Activated naive CD4-positive, alpha-beta T cell treated with anti-CD3 and anti-CD28 coated beads for 36 hours (primary cell): ENCODE data around the gene CD44. TPM values are rescaled to one million over a fixed set of nuclear protein-coding genes. Genes with fewer than 3 reads are reported as not detected.

Experiments used
- CTCF ChIA-PET: fragments of 350-600 bp; sonication (Branson Sonifier 250); formaldehyde crosslinking; loops from one replicate; lab custom pipeline; 2021; ENCODE audit warnings: antibody characterized with exemption; lab: Charles Lee
- DNase-seq: peaks from one replicate; pipeline ENCODE4 v3.0.0-alpha.2; 2020
- H3K27ac Mint-ChIP-seq: one replicate; pipeline ENCODE4 v1.8.0; 2021; ENCODE audit warnings: mild to moderate bottlenecking, mixed read lengths
- H3K27me3 Mint-ChIP-seq: one replicate; pipeline ENCODE4 v1.8.0; 2021; ENCODE audit warnings: low read depth, mixed read lengths
- H3K36me3 Mint-ChIP-seq: one replicate; pipeline ENCODE4 v1.8.0; 2021; ENCODE audit warnings: low read depth, mixed read lengths
- H3K4me1 Mint-ChIP-seq: one replicate; pipeline ENCODE4 v1.8.0; 2021; ENCODE audit warnings: low read depth, mixed read lengths
- H3K4me3 Mint-ChIP-seq: one replicate; pipeline ENCODE4 v1.8.0; 2021; ENCODE audit warnings: mild to moderate bottlenecking, moderate library complexity, mixed read lengths
- H3K9me3 Mint-ChIP-seq: one replicate; pipeline ENCODE4 v1.8.0; 2021; ENCODE audit warnings: mixed read lengths
- intact Hi-C: fragments of 100-400 bp; cut with micrococcal nuclease; formaldehyde crosslinking; loops from one replicate; pipeline ENCODE4 v1.15.1; 2023
- total RNA-seq, 2 experiments: library from RNA; stranded (reverse); gene quantifications; one replicate each; pipeline ENCODE4 v1.2.3, GENCODE V29; 2021

The CD44 gene
- total RNA-seq, 2 experiments from 2014 or later: 389 to 405 TPM

DNA sequence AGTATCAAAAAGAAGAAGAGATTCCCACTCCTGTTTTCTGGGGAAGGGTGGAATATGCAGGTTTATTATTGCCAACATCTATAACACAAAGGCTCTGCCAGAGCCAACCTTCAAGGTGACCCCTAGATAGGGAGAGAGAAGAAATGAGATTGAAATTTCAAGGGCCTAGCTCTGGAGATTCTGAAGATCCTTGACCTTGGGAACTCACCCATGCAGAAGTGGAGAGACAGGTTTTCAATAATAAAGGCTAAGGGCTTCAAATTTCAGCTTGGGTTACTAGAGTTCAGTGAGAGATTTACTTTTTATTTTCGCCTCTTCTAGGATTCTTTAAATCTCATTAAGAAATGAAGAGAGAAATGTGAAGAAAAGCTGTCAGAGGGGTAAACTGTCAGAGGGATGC is 98.4 kb downstream of the CD44 start:
- Mint-ChIP-seq H3K27ac (no peak overlapping the region), H3K9me3 (peaks cover 16% of the 10 kb centered on the region), H3K36me3 (peaks cover 8% of the 10 kb centered on the region), H3K4me1 (peaks cover 69% of the 10 kb centered on the region), H3K27me3 (no peaks in the 10 kb centered on the region), H3K4me3 (no peak overlapping the region)
- intact Hi-C loops: loop anchor here (2.0 to 5.0 kb wide), 3 partner anchors 111 to 585 kb away; no protein-coding TSS in a partner anchor
- CTCF ChIA-PET: interaction anchor here (0.6 to 2.5 kb wide), 34 partner anchors 9 to 319 kb away, joined by 3 to 15 read pairs (median 3); partner anchors contain the start of gene CD44
- no peak for DNase-seq

DNA sequence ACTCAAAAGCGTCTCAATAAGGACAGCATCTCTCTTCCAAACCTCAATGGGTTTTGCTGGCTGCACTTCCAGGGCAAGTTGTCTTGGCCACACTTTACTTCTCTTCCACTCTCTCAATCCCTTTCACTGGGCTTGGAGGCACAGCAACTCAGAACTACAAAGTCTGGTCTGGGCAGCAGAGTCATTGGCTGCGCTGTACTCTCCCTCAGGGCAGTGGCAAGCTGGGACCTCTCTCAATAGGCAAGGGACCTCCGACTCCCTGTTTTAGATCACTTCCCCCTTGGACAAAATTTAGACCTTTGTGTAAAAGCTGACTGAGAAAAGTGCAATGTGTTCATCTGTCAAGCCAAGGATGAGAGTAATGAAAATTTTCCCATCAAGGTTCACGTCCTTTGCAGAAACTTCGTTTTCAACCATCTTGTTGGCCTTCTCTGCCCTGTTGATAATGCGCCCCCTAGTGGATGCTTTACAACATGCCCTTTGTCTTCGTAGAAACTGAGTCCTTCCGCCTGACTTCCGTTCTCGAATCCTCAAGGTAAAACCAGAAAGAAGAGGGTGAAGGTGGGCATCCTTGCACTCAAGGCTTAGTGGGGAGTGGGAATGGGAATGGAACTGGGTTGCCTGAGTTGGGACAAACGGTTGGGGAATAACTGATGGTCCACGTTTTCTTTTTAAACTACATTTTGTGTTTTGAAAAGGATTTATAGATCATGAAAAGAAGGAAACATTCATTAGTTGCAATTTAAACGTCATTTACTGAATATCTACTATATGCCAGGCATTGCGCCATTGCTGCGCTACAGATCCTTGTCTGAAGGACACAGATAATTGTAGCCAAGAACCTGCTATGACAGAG is 99.1 kb downstream of the CD44 start:
- Mint-ChIP-seq H3K4me1 (peaks cover 69% of the 10 kb centered on the region), H3K9me3 (peaks cover 13% of the 10 kb centered on the region), H3K27me3 (no peaks in the 10 kb centered on the region), H3K27ac (peak overlapping the region; percentile 34), H3K4me3 (no peak overlapping the region), H3K36me3 (peaks cover 2% of the 10 kb centered on the region)
- peak; percentile 79 for DNase-seq
- CTCF ChIA-PET: interaction anchor here (0.6 to 2.5 kb wide), 37 partner anchors 8 to 320 kb away, joined by 3 to 15 read pairs (median 3); partner anchors contain the start of gene CD44
- intact Hi-C loops: loop anchor here (1.0 to 5.0 kb wide), 6 partner anchors 92 to 586 kb away; no protein-coding TSS in a partner anchor

DNA sequence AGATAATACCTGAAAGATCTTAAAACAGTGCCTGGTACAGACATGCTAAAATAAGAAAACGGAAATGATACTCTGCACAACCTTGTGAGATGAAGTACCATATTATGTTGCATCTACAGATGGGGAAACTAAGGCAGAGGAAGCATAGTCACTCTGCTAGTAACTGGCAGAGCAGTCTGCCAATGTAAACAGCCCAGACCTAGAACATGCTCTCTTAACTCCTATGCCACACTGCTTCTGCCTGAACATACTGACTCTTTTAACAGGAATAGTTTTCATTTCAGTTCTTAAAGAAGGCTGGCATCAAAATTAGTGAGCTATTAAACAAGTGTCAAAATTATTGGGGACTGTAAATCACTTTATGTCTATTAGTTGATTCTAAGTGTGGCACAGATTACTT is 99.9 kb downstream of the CD44 start:
- Mint-ChIP-seq H3K9me3 (peaks cover 10% of the 10 kb centered on the region), H3K4me1 (peaks cover 70% of the 10 kb centered on the region), H3K27ac (no peak overlapping the region), H3K27me3 (no peaks in the 10 kb centered on the region), H3K4me3 (no peak overlapping the region), H3K36me3 (peaks cover 2% of the 10 kb centered on the region)
- DNase-seq: no peak
- CTCF ChIA-PET: interaction anchor here (0.7 to 2.5 kb wide), 11 partner anchors 8 to 314 kb away, joined by 3 to 10 read pairs (median 4); no protein-coding TSS in a partner anchor
- intact Hi-C loops: loop anchor here (1.0 to 5.0 kb wide), 4 partner anchors 93 to 587 kb away; no protein-coding TSS in a partner anchor

DNA sequence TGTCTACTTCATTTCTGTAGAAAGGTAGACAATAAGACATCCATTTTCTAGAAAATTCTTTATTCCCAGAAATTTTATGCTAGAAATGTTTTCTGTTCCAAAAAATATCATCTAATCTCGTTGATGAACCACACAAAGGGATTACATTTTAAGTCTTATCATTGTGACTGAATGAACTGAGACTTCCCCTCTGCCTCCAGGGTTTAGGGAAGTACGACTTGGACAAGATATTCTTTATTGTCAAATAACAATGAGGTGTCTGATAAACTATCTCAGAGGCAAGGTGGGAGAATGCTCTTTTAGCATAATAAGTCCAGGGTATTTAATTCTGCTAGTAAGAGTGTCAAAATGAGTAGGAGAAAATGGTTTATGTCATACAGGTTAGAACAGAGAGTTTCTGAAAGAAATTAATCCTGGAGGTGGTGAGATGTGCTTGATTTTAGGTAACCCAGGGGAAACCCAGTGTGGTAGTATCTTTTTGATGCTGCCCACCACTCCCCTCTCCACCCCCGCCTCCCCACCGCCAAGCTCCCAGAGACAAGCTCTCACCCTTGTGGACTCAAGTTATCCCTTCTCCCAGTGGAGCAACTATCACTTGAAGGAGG is 100.6 kb downstream of the CD44 start:
- Mint-ChIP-seq H3K27me3 (no peaks in the 10 kb centered on the region), H3K4me1 (peaks cover 70% of the 10 kb centered on the region), H3K36me3 (no peaks in the 10 kb centered on the region), H3K4me3 (no peak overlapping the region), H3K27ac (no peak overlapping the region), H3K9me3 (peaks cover 3% of the 10 kb centered on the region)
- CTCF ChIA-PET: interaction anchor here (1.0 to 2.5 kb wide), 5 partner anchors 8 to 314 kb away, joined by 3 to 10 read pairs (median 3); no protein-coding TSS in a partner anchor
- DNase-seq: no peak
- intact Hi-C loops: loop anchor here (5.0 to 10.0 kb wide), 3 partner anchors 95 to 587 kb away; no protein-coding TSS in a partner anchor

DNA sequence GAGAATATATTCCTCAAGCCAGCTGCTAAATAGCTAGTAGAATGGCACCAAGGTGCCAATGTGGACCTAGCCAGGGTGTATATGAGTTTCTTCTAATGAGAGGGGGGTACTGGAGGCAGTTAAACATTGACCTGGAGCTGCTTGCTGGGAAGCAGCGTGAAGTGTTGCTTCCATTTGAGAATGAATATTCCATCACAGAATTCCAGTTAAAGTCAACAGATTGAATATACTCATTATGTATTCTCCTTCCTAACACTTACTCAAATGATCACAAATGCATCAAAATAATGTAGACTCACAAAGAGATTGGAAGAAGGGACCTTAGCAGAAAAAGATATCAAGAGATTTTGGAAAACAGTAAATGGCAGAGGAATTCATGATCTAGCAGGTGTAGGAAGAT is 102.1 kb downstream of the CD44 start:
- H3K4me3 Mint-ChIP-seq: no peak overlapping the region
- no peak overlapping the region for H3K27ac Mint-ChIP-seq
- no peaks in the 10 kb centered on the region for H3K9me3 Mint-ChIP-seq
- CTCF ChIA-PET: interaction anchor here (0.5 to 1.5 kb wide), 10 partner anchors 27 to 1209 kb away, joined by 3 to 6 read pairs (median 3); no protein-coding TSS in a partner anchor
- no peak for DNase-seq
- H3K27me3 Mint-ChIP-seq: no peaks in the 10 kb centered on the region
- intact Hi-C loops: loop anchor here (10.0 kb wide), 2 partner anchors 94 to 244 kb away; no protein-coding TSS in a partner anchor
- H3K4me1 Mint-ChIP-seq: peaks cover 70% of the 10 kb centered on the region
- no peaks in the 10 kb centered on the region for H3K36me3 Mint-ChIP-seq

DNA sequence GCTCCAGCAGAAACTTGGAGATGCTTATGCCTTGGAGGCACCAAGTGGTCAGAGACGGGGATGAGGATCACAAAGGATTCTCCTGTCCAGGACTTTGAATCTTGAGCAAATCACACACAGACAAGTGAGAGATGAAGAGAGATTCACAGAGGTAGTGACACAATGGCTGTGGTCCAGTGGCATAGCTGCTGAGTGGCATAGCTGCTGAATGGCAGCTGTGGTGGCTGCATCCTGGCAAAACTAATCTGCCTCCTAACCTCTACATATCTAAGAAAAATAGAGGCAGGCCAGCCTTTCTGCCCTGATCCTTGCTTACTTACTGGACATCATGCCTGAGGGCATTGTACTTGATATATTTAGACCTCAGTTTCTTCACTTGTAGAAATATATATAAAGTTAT is 102.6 kb downstream of the CD44 start:
- H3K9me3 Mint-ChIP-seq: no peaks in the 10 kb centered on the region

DNA sequence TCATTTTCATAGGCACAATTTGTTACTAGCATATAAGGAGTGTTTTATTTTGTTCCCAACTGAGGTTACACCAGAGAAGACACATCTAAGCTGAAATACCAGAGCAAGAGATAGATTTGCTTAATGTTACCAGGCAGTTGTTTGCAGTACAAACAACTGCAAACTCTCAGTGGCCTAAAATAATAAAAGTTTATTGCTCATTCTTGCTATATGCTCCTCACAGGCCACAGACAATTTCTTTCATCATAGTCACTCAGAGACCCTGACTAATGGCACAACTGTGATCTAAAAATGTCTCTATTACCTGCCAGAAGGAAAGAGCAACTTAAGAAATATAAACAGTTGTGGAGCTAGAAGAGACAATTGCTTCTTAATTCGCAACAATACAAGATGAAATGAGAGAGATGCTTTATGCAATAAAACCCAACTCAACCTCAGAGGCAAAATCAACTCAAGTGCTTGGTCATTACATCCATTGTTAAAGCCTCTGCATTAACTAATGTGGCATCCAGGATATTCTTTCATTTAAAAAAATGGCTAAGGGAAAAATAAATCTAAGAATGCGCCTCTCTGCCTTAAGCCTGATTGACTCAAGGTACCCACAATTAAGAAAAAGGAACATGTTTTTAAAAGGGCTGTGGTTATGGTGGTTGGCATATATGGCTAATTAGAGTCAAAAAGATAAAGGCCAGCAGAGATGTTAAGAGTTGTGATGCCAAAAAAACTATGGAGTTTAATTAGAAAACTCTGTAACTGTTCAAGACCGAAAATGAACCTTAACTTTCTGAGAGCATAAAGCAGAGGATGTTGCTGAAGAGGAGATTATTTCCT is 103.7 kb downstream of the CD44 start:
- peaks cover 70% of the 10 kb centered on the region for H3K4me1 Mint-ChIP-seq
- no peak for DNase-seq
- intact Hi-C loops: loop anchor here (1.0 to 10.0 kb wide), 6 partner anchors 62 to 242 kb away; no protein-coding TSS in a partner anchor

More for the DNA sequence above, 102.6 kb downstream of the CD44 start:
- no peaks in the 10 kb centered on the region for H3K27me3 Mint-ChIP-seq
- no peak for DNase-seq
- H3K4me3 Mint-ChIP-seq: no peak overlapping the region
- H3K4me1 Mint-ChIP-seq: peaks cover 70% of the 10 kb centered on the region
- no peak overlapping the region for H3K27ac Mint-ChIP-seq
- no peaks in the 10 kb centered on the region for H3K36me3 Mint-ChIP-seq
- intact Hi-C loops: loop anchor here (10.0 kb wide), 2 partner anchors 93 to 243 kb away; no protein-coding TSS in a partner anchor
- CTCF ChIA-PET: interaction anchor here (0.7 to 1.5 kb wide), 8 partner anchors 43 to 1208 kb away, joined by 3 to 6 read pairs (median 3); no protein-coding TSS in a partner anchor

DNA sequence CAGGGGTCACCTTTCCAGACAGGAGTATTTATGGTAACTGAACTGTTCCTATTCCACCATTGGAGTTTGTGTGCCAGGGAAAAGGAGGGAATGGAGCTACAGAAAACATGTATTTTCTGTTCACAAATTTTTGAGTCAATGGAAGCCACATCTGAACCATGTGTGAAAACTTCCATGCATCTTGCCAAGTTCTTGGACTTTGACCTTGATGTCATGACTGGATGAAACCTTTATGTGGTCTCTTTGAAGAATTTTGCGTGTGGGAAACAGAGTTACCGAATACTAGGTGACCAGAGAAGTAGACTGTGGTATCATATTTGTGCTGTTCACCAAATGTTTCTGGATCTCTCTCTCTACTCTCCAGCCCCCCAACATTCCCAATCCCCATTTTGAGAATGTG is 104.8 kb downstream of the CD44 start:
- CTCF ChIA-PET: interaction anchor here (0.7 to 1.6 kb wide), 4 partner anchors 11 to 318 kb away, joined by 3 to 4 read pairs (median 3); no protein-coding TSS in a partner anchor
- intact Hi-C loops: loop anchor here (2.0 to 10.0 kb wide), 4 partner anchors 61 to 241 kb away; no protein-coding TSS in a partner anchor
- DNase-seq: no peak
- H3K4me3 Mint-ChIP-seq: no peak overlapping the region
- H3K9me3 Mint-ChIP-seq: peaks cover 3% of the 10 kb centered on the region
- no peaks in the 10 kb centered on the region for H3K27me3 Mint-ChIP-seq
- H3K4me1 Mint-ChIP-seq: peaks cover 71% of the 10 kb centered on the region
- H3K36me3 Mint-ChIP-seq: peaks cover 4% of the 10 kb centered on the region
- H3K27ac Mint-ChIP-seq: no peak overlapping the region

More for the DNA sequence above, 103.7 kb downstream of the CD44 start:
- Mint-ChIP-seq H3K27ac (peak overlapping the region; percentile 43), H3K9me3 (no peaks in the 10 kb centered on the region), H3K36me3 (no peaks in the 10 kb centered on the region), H3K27me3 (no peaks in the 10 kb centered on the region), H3K4me3 (no peak overlapping the region)
- CTCF ChIA-PET: interaction anchor here (0.6 to 1.6 kb wide), 7 partner anchors 25 to 149 kb away, joined by 3 to 6 read pairs (median 3); no protein-coding TSS in a partner anchor

DNA sequence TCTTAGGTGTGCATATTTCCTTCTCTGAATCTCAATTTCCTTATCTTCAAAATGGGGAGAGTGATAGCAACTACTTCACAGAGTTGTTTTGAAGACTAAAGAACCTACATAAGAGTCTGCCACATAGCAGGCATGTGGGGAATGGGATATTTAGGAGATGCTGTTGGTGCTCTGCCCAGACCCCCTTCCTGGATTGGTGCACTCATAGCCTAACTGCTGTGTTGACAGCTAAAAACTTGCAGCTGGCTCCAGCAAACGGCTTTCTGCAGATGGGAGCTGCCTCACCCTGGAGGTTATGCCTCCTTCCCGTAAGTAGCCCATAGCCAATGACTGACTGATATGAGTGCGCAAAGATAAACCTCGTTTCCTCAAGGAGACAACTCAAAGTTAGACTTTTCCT is 106.1 kb downstream of the CD44 start:
- DNase-seq: no peak
- Mint-ChIP-seq H3K27ac (no peak overlapping the region), H3K4me3 (no peak overlapping the region), H3K4me1 (peaks cover 67% of the 10 kb centered on the region), H3K9me3 (peaks cover 7% of the 10 kb centered on the region), H3K36me3 (peaks cover 4% of the 10 kb centered on the region), H3K27me3 (no peaks in the 10 kb centered on the region)
- intact Hi-C loops: loop anchor here (10.0 kb wide), 2 partner anchors 90 to 240 kb away; no protein-coding TSS in a partner anchor
- CTCF ChIA-PET: interaction anchor here (1.1 to 1.8 kb wide), 4 partner anchors 9 to 60 kb away, joined by 3 to 7 read pairs (median 4); no protein-coding TSS in a partner anchor

DNA sequence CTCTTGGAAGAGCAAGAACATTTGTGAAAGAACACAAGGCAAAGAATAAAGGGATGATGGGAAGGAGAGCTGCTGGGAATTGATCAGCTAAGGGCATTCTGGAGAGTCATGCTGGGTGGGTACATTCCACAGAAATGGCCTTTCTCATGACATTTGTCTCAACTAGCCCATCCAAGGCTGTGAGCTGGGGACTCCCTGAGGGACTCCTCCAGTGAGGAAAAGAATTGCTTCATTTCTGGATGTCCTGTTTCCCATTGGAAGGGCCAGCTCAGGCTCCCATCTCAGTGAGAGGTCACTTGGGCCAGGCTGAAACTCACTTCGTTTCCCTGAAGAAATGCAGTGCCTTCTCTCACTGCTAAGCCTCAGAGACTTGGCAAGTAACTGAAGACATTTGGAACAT is 106.8 kb downstream of the CD44 start:
- intact Hi-C loops: loop anchor here (10.0 kb wide), 2 partner anchors 89 to 239 kb away; no protein-coding TSS in a partner anchor
- H3K4me1 Mint-ChIP-seq: peaks cover 70% of the 10 kb centered on the region
- H3K27ac Mint-ChIP-seq: no peak overlapping the region
- CTCF ChIA-PET: interaction anchor here (0.6 to 2.6 kb wide), 9 partner anchors 8 to 146 kb away, joined by 3 to 15 read pairs (median 3); no protein-coding TSS in a partner anchor
- no peak for DNase-seq
- peaks cover 7% of the 10 kb centered on the region for H3K9me3 Mint-ChIP-seq
- H3K36me3 Mint-ChIP-seq: peaks cover 4% of the 10 kb centered on the region
- no peaks in the 10 kb centered on the region for H3K27me3 Mint-ChIP-seq
- no peak overlapping the region for H3K4me3 Mint-ChIP-seq

DNA sequence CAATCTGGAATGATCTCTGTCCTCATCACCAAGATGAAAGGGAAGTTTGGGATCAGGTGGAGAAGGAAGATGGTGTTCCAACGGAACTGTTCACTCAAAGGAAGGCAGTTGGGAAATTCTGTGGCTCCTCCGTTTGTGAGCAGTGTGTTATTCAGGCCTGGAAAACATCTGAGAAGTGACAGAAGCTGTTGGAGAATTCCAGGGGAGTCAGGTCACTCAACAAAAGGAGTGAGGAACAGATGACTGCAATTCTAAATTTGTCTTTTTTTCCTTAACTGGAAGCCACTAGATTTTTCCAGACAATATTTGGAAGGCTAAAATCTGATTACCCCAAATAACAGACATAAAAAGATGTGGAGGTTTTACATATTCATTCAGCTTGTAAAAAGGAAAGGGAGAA is 107.8 kb downstream of the CD44 start:
- Mint-ChIP-seq H3K27ac (no peak overlapping the region), H3K4me1 (peaks cover 66% of the 10 kb centered on the region)
- DNase-seq: no peak

More for the DNA sequence above, 107.8 kb downstream of the CD44 start:
- CTCF ChIA-PET: interaction anchor here (0.6 to 2.6 kb wide), 9 partner anchors 8 to 330 kb away, joined by 3 to 15 read pairs (median 3); no protein-coding TSS in a partner anchor
- Mint-ChIP-seq H3K4me3 (no peak overlapping the region), H3K9me3 (peaks cover 7% of the 10 kb centered on the region), H3K27me3 (no peaks in the 10 kb centered on the region), H3K36me3 (peaks cover 4% of the 10 kb centered on the region)
- intact Hi-C loops: loop anchor here (1.0 to 10.0 kb wide), 3 partner anchors 26 to 238 kb away; no protein-coding TSS in a partner anchor
